GM20431 (cell line): ENCODE data around the gene SDK2.

ENCODE experiments used
- in situ Hi-C: fragments of 300-500 bp; cut with MseI, MboI; formaldehyde crosslinking; loops from one replicate; pipeline ENCODE4 v1.15.0; 2020; ENCODE audit warnings: low sequenced_read_pairs; ENCODE audit not compliant: unreplicated experiment

The SDK2 gene

GRCh38 chr17:73362697-73363096 lies 281.5 kb downstream of the SDK2 start:
- in situ Hi-C loops: loop anchor here (25.0 kb wide), 2 partner anchors 375 to 650 kb away; no protein-coding TSS in a partner anchor

- in situ Hi-C loops: loop anchor here (25.0 kb wide), 2 partner anchors 374 to 649 kb away; no protein-coding TSS in a partner anchor
These were observed 283.1 kb downstream of the SDK2 start for GRCh38 chr17:73360961-73361761.

GRCh38 chr17:73359987-73360410 lies 284.2 kb downstream of the SDK2 start:
- in situ Hi-C loops: loop anchor here (25.0 kb wide), 2 partner anchors 373 to 648 kb away; no protein-coding TSS in a partner anchor

GRCh38 chr17:73359352-73359751 lies 284.9 kb downstream of the SDK2 start:
- in situ Hi-C loops: loop anchor here (25.0 kb wide), 2 partner anchors 372 to 647 kb away; no protein-coding TSS in a partner anchor

GRCh38 chr17:73358668-73359067 lies 285.6 kb downstream of the SDK2 start:
- in situ Hi-C loops: loop anchor here (25.0 kb wide), 2 partner anchors 371 to 646 kb away; no protein-coding TSS in a partner anchor

- in situ Hi-C loops: loop anchor here (25.0 kb wide), 2 partner anchors 371 to 646 kb away; no protein-coding TSS in a partner anchor
These were observed 286.3 kb downstream of the SDK2 start for GRCh38 chr17:73357981-73358380.

- in situ Hi-C loops: loop anchor here (25.0 kb wide), 2 partner anchors 370 to 645 kb away; no protein-coding TSS in a partner anchor
These were observed 286.9 kb downstream of the SDK2 start for GRCh38 chr17:73357318-73357717.

GRCh38 chr17:73356561-73357170 lies 287.6 kb downstream of the SDK2 start:
- in situ Hi-C loops: loop anchor here (25.0 kb wide), 2 partner anchors 369 to 644 kb away; no protein-coding TSS in a partner anchor

- in situ Hi-C loops: loop anchor here (25.0 kb wide), 2 partner anchors 367 to 642 kb away; no protein-coding TSS in a partner anchor
These were observed 289.6 kb downstream of the SDK2 start for GRCh38 chr17:73354423-73355284.

- in situ Hi-C loops: loop anchor here (25.0 kb wide), 2 partner anchors 365 to 640 kb away; no protein-coding TSS in a partner anchor
These were observed 292.0 kb downstream of the SDK2 start for GRCh38 chr17:73352261-73352660.

- in situ Hi-C loops: loop anchor here (25.0 kb wide), 2 partner anchors 364 to 639 kb away; no protein-coding TSS in a partner anchor
These were observed 292.5 kb downstream of the SDK2 start for GRCh38 chr17:73351764-73352163.

GRCh38 chr17:73350864-73351263 lies 293.4 kb downstream of the SDK2 start:
- in situ Hi-C loops: loop anchor here (25.0 kb wide), 2 partner anchors 364 to 639 kb away; no protein-coding TSS in a partner anchor

GRCh38 chr17:73349647-73350046 lies 294.6 kb downstream of the SDK2 start:
- in situ Hi-C loops: loop anchor here (25.0 kb wide), 2 partner anchors 362 to 637 kb away; no protein-coding TSS in a partner anchor

- in situ Hi-C loops: no loop called here
These were observed 295.1 kb downstream of the SDK2 start for GRCh38 chr17:73349138-73349537.

- in situ Hi-C loops: no loop called here
These were observed 295.5 kb downstream of the SDK2 start for GRCh38 chr17:73348829-73349095.

GRCh38 chr17:73348018-73348828 lies 296.0 kb downstream of the SDK2 start:
- in situ Hi-C loops: no loop called here

- in situ Hi-C loops: no loop called here
These were observed 296.9 kb downstream of the SDK2 start for GRCh38 chr17:73347351-73347750.

- in situ Hi-C loops: no loop called here
These were observed 297.6 kb downstream of the SDK2 start for GRCh38 chr17:73346501-73347162.
